Lower leg skin (tissue), 3 donors: ENCODE results near the gene SPTB.

Source experiments
- POLR2A ChIP-seq, 2 donors: fragments of 450-650 bp; IDR thresholded peaks; one replicate each; pipeline ENCODE4 v1.6.1; 2016 to 2017; ENCODE audit warnings: antibody characterized with exemption in 2 of 2, mild to moderate bottlenecking in 1 of 2, moderate library complexity in 1 of 2
- TF ChIP-seq, protein P1 (sequence below), 3 donors: fragments of 450-650 bp; IDR thresholded peaks; one replicate each; pipeline ENCODE4 v1.5.1; 2016; ENCODE audit warnings: antibody characterized with exemption in 3 of 3, mild to moderate bottlenecking in 3 of 3, moderate library complexity in 2 of 3

DNA sequence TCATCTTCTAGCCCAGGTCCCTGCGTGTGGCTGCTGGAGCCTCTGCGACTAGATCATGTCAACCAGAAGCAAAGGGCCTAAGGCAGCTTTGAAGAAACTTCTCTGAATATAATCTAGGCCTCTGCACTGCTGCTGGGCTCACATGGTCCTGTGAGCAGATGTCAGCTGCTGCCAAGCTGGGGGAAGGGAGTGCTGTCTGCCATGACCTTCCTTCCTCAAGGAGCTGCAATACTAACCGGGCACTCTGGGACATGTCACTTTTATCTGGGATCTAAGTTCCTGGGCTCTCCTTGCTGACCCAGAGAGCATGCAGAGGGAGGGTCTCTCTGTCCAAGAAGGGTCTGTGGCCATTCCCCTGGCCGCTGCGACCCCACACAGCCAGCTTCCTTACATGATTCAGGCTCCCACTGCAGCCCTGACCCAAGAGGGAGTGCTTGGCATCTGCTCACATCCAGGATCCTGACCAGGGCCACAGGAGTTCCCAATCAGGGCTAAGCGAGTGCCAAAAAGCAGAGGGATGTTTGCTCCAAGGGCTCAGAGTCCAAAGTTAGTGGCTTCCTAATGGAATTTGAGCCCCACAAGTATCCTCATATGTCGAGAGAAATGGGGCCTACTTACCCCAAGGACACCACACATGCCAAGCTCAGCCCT is 101.5 kb downstream of the SPTB start:
- TF ChIP-seq, protein P1, sequence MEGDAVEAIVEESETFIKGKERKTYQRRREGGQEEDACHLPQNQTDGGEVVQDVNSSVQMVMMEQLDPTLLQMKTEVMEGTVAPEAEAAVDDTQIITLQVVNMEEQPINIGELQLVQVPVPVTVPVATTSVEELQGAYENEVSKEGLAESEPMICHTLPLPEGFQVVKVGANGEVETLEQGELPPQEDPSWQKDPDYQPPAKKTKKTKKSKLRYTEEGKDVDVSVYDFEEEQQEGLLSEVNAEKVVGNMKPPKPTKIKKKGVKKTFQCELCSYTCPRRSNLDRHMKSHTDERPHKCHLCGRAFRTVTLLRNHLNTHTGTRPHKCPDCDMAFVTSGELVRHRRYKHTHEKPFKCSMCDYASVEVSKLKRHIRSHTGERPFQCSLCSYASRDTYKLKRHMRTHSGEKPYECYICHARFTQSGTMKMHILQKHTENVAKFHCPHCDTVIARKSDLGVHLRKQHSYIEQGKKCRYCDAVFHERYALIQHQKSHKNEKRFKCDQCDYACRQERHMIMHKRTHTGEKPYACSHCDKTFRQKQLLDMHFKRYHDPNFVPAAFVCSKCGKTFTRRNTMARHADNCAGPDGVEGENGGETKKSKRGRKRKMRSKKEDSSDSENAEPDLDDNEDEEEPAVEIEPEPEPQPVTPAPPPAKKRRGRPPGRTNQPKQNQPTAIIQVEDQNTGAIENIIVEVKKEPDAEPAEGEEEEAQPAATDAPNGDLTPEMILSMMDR (IDR thresholded peaks at IDR 0.05) = no peak
- no peak for TF ChIP-seq POLR2A (IDR thresholded peaks at IDR 0.05)
